GM21526 (cell line): ENCODE results near the gene ZNF750.

ENCODE experiments used
- ATAC-seq: cut with Tn5 transposase; IDR thresholded peaks from one replicate; pipeline ENCODE4 v1.9.1; 2021; ENCODE audit warnings: moderate library complexity; ENCODE audit not compliant: unreplicated experiment, low FRiP score

Gene ZNF750

GRCh38 chr17:82779541-82779940 is 60.3 kb downstream of the ZNF750 start:
- ATAC-seq = no peak
